HEK293 (cell line): ENCODE results near the gene RILPL1.

Source experiments
- EGR2 ChIP-seq: fragments of 450-650 bp; formaldehyde crosslinking; IDR thresholded peaks from 2 replicates; pipeline ENCODE4 v1.5.1; 2016; ENCODE audit warnings: low read depth, missing biosample characterization, missing genetic modification characterization
- KLF16 ChIP-seq: fragments of 450-650 bp; formaldehyde crosslinking; IDR thresholded peaks from 2 replicates; pipeline ENCODE4 v1.5.1; 2017; ENCODE audit warnings: missing biosample characterization, missing genetic modification characterization
- PRDM1 ChIP-seq: fragments of 450-650 bp; formaldehyde crosslinking; IDR thresholded peaks from 2 replicates; pipeline ENCODE4; 2016; ENCODE audit warnings: missing biosample characterization, missing genetic modification characterization
- PRDM2 ChIP-seq: fragments of 450-650 bp; formaldehyde crosslinking; IDR thresholded peaks from 2 replicates; pipeline ENCODE4 v1.5.1; 2016; ENCODE audit warnings: missing biosample characterization, missing genetic modification characterization, borderline replicate concordance
- TCF7L2 ChIP-seq: IDR thresholded peaks from 2 replicates; pipeline ENCODE4 v1.6.1; 2011; ENCODE audit warnings: low read depth, mild to moderate bottlenecking, inconsistent platforms, low read length, moderate library complexity, borderline replicate concordance
- TRIM28 ChIP-seq: IDR thresholded peaks from 2 replicates; pipeline ENCODE4 v1.6.1; 2011; ENCODE audit warnings: low read length, control low read depth, borderline replicate concordance
- ZFHX2 ChIP-seq: fragments of 450-650 bp; formaldehyde crosslinking; conservative IDR thresholded peaks from 2 replicates; pipeline ENCODE4 v1.5.1; 2016; ENCODE audit warnings: missing biosample characterization, missing genetic modification characterization
- ZIC2 ChIP-seq: fragments of 450-650 bp; formaldehyde crosslinking; IDR thresholded peaks from 2 replicates; pipeline ENCODE4 v1.5.1; 2016; ENCODE audit warnings: missing biosample characterization, missing genetic modification characterization
- ZNF140 ChIP-seq: fragments of 450-650 bp; formaldehyde crosslinking; IDR thresholded peaks from 2 replicates; pipeline ENCODE4 v1.5.1; 2016; ENCODE audit warnings: missing biosample characterization, missing genetic modification characterization
- ZNF146 ChIP-seq: fragments of 450-650 bp; formaldehyde crosslinking; IDR thresholded peaks from 2 replicates; pipeline ENCODE4 v1.5.1; 2016; ENCODE audit warnings: missing biosample characterization, missing genetic modification characterization
- ZNF148 ChIP-seq: fragments of 450-650 bp; formaldehyde crosslinking; IDR thresholded peaks from 2 replicates; pipeline ENCODE4 v1.5.0; 2017; ENCODE audit warnings: missing biosample characterization, missing genetic modification characterization, borderline replicate concordance
- ZNF16 ChIP-seq: fragments of 450-650 bp; formaldehyde crosslinking; IDR thresholded peaks from 2 replicates; pipeline ENCODE4 v1.5.1; 2016; ENCODE audit warnings: low read depth, missing biosample characterization, missing genetic modification characterization
- ZNF18 ChIP-seq: fragments of 450-650 bp; formaldehyde crosslinking; IDR thresholded peaks from 2 replicates; pipeline ENCODE4 v1.5.1; 2016; ENCODE audit warnings: missing biosample characterization, missing genetic modification characterization
- ZNF184 ChIP-seq: fragments of 450-650 bp; IDR thresholded peaks from 2 replicates; pipeline ENCODE4 v1.5.1; 2018; ENCODE audit warnings: missing biosample characterization, mild to moderate bottlenecking, missing genetic modification characterization
- ZNF26 ChIP-seq: fragments of 450-650 bp; formaldehyde crosslinking; IDR thresholded peaks from 2 replicates; pipeline ENCODE4 v1.5.1; 2016; ENCODE audit warnings: missing biosample characterization, missing genetic modification characterization
- ZNF324 ChIP-seq: fragments of 450-650 bp; formaldehyde crosslinking; IDR thresholded peaks from 2 replicates; pipeline ENCODE4 v1.5.1; 2016; ENCODE audit warnings: missing biosample characterization, missing genetic modification characterization
- ZNF366 ChIP-seq: fragments of 450-650 bp; formaldehyde crosslinking; conservative IDR thresholded peaks from 2 replicates; pipeline ENCODE4 v1.5.1; 2016; ENCODE audit warnings: missing biosample characterization, missing genetic modification characterization
- ZNF473 ChIP-seq: fragments of 450-650 bp; formaldehyde crosslinking; IDR thresholded peaks from 2 replicates; pipeline ENCODE4 v1.5.1; 2017; ENCODE audit warnings: missing biosample characterization, missing genetic modification characterization
- ZNF548 ChIP-seq: fragments of 450-650 bp; formaldehyde crosslinking; IDR thresholded peaks from 2 replicates; pipeline ENCODE4 v1.5.1; 2016; ENCODE audit warnings: missing biosample characterization, missing genetic modification characterization
- ZNF561 ChIP-seq: fragments of 450-650 bp; IDR thresholded peaks from 2 replicates; pipeline ENCODE4 v1.5.1; 2018; ENCODE audit warnings: missing biosample characterization, missing genetic modification characterization, borderline replicate concordance
- ZNF645 ChIP-seq: fragments of 450-650 bp; formaldehyde crosslinking; IDR thresholded peaks from 2 replicates; pipeline ENCODE4; 2016; ENCODE audit warnings: missing biosample characterization, missing genetic modification characterization
- ZSCAN23 ChIP-seq: fragments of 450-650 bp; formaldehyde crosslinking; IDR thresholded peaks from 2 replicates; pipeline ENCODE4 v1.5.1; 2016; ENCODE audit warnings: missing biosample characterization, missing genetic modification characterization
- TF ChIP-seq, protein P1 (sequence below): fragments of 450-650 bp; formaldehyde crosslinking; IDR thresholded peaks from 2 replicates; pipeline ENCODE4 v1.5.1; 2016; ENCODE audit warnings: missing biosample characterization, missing genetic modification characterization, borderline replicate concordance

Gene RILPL1

GRCh38 chr12:123512838-123513665, 20.5 kb downstream of the RILPL1 start (continued):
- TF ChIP-seq ZNF148 (tag by site-specific recombination) (0 out of 2 replicates have a peak, but pooled peaks have one; percentile 47), ZNF184 (no peak), ZNF146 (no peak), PRDM2 (tag by site-specific recombination) (no peak), ZNF561 (tag by site-specific recombination) (no peak), PRDM1 (tag by site-specific recombination) (no peak), ZNF16 (tag by site-specific recombination) (no peak), TRIM28 (no peak), EGR2 (tag by site-specific recombination) (peak; percentile 94), ZSCAN23 (tag by site-specific recombination) (no peak), TCF7L2 (no peak), ZNF26 (tag by site-specific recombination) (no peak), KLF16 (tag by site-specific recombination) (no peak), ZIC2 (tag by site-specific recombination) (peak; percentile 59), ZNF366 (tag by site-specific recombination) (no peak), ZNF473 (tag by site-specific recombination) (no peak), ZFHX2 (peak; percentile 95), ZNF18 (tag by site-specific recombination) (peak; percentile 76), ZNF324 (tag by site-specific recombination) (no peak), ZNF140 (tag by site-specific recombination) (no peak), ZNF645 (tag by site-specific recombination) (no peak), ZNF548 (tag by site-specific recombination) (no peak)
- TF ChIP-seq, protein P1, sequence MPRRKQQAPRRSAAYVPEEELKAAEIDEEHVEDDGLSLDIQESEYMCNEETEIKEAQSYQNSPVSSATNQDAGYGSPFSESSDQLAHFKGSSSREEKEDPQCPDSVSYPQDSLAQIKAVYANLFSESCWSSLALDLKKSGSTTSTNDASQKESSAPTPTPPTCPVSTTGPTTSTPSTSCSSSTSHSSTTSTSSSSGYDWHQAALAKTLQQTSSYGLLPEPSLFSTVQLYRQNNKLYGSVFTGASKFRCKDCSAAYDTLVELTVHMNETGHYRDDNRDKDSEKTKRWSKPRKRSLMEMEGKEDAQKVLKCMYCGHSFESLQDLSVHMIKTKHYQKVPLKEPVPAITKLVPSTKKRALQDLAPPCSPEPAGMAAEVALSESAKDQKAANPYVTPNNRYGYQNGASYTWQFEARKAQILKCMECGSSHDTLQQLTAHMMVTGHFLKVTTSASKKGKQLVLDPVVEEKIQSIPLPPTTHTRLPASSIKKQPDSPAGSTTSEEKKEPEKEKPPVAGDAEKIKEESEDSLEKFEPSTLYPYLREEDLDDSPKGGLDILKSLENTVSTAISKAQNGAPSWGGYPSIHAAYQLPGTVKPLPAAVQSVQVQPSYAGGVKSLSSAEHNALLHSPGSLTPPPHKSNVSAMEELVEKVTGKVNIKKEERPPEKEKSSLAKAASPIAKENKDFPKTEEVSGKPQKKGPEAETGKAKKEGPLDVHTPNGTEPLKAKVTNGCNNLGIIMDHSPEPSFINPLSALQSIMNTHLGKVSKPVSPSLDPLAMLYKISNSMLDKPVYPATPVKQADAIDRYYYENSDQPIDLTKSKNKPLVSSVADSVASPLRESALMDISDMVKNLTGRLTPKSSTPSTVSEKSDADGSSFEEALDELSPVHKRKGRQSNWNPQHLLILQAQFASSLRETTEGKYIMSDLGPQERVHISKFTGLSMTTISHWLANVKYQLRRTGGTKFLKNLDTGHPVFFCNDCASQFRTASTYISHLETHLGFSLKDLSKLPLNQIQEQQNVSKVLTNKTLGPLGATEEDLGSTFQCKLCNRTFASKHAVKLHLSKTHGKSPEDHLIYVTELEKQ (tag by site-specific recombination) = no peak
